NCI-H1417 (cell line): Measurements from ENCODE around the gene MFAP4.

Source experiments
- DNase-seq, 3 experiments: peaks; one replicate each; lab custom pipeline; 2025; lab: John Stamatoyannopoulos, UW

MFAP4 gene

GRCh38 chr17:19410091-19410490 lies 23.1 kb upstream of the MFAP4 start:
- no peak for DNase-seq

GRCh38 chr17:19409509-19409908 lies 22.5 kb upstream of the MFAP4 start:
- DNase-seq, result no peak

DNA sequence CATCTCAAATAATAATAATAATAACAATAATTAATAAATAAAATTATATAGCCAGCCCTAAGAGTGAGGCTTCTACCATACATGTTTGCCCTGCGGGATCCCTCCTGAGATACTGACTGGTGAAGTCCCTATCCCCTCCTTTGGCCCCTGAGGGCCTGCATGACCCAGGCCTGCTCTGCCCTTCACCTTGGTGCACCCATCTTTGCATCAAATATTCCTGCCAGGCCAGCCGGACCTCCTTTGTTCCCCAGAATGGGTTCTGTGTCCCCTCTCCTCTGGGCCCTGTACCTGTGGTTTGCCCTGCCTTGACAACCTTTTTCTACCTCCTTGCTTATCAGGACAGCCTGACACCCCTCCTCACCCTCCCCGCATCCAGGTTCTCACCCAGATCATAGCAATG lies 22.1 kb upstream of the MFAP4 start:
- DNase-seq, result no peak

DNA sequence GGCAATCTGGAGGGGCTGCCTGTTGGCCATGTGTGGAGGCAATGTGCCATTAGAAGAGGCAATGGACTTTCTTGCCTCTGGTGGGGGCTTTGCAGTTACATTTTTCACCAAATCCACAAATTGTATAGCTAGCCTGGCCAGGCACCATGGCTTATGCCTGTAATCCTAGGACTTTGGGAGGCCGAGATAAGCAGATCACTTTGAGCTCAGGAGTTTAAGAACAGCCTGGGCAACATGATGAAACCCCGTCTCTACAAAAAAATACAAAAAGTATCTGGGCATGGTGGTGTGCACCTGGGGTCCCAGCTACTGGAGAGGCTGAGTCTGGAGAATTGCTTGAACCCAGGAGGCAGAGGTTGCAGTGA lies 21.3 kb upstream of the MFAP4 start:
- DNase-seq, result no peak

DNA sequence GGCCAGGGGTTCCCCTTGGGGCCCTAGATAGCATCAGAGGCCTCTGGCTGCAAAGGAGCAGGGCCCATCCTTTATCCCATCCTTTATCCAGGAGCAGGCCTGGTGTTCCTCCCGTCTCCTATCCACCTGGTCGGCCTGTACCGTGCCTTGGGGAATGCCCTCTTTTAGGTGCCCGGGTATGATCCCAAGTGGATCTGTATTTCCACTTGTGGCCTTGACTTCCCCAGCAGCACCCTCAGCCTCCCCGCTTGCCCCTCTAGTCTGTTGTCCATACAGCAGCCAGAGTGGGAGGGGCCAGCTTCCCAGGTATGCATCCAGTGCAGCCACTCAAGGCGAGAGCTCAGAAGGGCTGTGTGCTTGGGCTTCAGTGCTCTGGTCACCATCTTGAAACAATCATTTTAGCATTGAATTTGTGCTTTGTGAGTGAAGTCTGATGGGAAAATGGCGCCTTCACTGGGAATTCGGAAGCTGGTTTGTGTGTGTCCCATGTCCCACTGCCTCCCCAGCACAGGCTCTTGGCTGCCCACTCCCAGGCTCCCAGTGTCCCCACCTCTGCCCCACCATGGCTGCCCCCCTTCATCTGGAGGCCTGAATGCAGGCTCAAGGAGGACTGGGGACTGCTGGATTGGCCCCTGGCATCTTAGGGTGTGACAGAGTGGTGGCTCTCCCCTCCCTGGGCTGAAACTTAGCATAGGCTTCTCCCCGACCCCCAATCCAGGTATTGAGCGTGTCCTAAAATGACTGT lies 20.8 kb upstream of the MFAP4 start:
- no peak for DNase-seq

- no peak for DNase-seq
These were observed 18.1 kb upstream of the MFAP4 start for GRCh38 chr17:19405114-19405513.

GRCh38 chr17:19404264-19404663 lies 17.3 kb upstream of the MFAP4 start:
- DNase-seq, result no peak

GRCh38 chr17:19403021-19403420 lies 16.0 kb upstream of the MFAP4 start:
- DNase-seq, result no peak

DNA sequence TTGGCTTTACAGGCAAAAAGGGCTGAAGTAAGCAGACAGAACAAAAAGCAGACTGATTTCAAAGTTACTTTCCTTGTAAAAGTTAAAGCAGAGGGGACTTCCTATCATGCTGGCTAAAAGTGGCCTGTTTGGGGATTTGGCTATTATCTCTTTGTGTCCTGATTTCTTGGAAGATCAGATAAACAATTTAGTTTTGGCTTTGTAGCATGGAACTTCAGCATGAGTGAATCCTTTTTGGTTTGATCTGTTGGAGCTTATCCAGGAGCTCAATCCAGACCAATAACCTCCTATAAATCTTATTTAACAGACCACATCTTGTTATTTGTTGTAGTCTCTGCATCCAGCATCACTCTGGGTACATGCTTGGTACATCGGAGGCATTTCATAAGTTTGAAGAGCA lies 15.2 kb upstream of the MFAP4 start:
- no peak for DNase-seq

DNA sequence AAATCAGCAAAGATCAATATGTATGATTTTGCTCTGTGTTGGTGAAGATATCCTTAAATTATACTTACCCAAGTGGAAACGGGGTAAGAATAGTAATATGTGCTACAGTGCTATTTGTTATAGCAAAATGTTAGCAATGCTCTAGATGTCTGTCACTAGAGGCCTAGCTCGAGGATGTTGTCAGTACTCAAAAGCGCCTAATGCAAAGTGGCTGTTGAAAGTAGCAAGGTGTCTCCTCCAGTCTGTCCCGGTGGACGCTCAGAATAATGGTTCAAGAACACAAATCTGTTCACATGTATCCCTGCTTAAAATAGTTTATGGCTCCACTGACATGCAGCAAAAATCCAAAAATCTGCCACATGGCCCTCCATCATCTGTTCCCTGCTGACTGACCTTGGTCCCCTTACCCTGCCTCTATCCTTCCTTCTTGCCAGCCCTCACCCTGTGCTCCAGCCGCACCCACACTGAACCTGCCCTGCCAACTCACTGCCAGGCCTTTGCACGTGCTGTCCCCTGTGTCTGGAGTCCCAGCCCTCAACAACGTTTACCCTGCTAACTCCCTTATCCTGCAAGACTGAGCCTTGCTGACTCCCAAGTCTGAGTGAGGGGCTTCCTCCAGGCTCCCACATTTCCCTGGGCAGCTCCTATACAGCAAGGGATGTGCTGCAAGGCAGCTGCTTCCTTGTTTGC lies 14.5 kb upstream of the MFAP4 start:
- DNase-seq, result no peak

GRCh38 chr17:19399750-19400450 lies 12.9 kb upstream of the MFAP4 start:
- DNase-seq, result no peak

DNA sequence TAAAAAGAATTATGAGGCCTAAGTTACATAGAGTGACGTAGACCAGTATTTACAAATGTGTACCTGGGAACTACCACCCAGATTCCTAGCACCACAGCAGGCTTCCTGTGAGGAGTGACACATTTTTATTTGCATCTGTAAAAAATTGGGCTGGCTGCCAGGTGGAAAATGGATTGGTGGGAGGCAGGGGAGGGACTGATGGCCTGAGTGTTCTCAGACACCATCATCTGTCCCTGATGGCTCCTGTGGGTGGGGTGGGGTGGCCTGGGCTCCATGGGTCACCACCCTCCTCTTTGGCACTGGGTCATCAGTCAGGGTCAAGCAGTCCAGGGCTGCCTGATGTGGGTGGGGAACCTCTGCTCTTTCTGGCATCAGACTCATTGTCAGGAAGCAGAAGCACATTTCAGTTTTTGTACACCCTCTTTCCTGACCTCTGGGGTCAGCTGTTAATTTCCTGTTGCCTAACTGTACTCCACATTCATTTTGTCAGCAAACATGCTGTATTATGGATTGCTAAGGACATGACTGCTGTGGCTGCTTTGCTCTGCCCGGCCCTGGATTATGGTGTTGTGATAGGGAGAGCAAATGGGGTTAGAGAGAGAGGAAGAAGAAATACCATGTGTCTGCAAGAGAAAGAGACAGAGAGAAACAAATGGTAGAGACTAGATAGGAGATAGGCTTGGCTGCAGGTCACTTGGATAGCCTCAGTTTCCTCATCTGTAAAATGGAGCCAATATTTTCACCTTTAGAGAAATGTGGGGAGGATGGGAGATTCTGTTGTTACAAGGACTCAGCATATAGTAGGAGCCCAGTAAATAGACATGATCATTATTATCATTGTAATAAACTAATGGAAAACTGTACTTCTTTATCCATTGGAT lies 11.6 kb upstream of the MFAP4 start:
- peak in 2 of 3 experiments; percentile 34 to 76 for DNase-seq

DNA sequence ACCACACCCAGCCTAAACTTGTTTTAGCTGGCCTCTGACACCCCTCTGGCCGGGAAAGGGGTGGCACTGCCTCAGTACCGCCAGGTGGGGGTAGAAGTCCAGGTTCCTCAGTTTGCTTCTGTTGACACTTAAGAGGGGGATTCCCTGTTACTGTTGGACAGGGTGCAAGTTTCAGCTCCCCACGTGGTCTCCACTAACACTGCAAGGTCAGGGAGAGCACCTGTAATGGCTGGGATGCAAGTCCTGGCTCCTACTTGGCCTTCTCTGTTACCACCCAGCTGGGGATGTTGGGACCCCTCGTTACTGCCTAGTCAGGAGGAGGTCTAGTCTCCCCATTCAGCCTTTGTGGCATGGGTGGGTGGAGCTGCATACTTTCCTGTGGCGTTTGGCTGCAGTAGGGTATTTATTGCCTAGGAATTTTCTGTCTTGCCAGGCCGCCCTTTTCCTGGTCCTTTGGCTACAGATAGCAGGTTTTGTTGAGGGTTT lies 10.6 kb upstream of the MFAP4 start:
- no peak for DNase-seq

- no peak for DNase-seq
These were observed 5.3 kb upstream of the MFAP4 start for GRCh38 chr17:19392303-19392702.

DNA sequence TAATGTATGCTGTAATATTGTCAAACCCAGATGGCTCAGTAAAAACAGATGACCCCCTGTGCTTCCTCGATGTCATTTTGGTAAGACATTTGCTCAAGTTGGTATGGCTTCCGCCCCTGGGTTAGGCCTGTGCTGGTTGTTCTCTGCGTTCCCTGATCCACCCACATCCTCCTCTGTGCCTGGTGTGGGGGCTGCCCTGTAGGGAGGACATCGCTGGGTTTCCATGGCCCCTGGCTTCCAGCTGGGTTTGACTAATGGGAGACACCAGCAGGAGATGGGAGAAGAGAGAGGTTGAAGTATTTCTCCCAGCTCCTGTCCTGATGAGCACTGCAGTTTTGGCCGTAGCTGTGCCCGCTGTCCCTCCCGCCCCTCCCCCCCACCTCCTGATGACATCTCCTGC lies 4.4 kb upstream of the MFAP4 start:
- no peak for DNase-seq

GRCh38 chr17:19390951-19391350 lies 4.0 kb upstream of the MFAP4 start:
- DNase-seq, result no peak

DNA sequence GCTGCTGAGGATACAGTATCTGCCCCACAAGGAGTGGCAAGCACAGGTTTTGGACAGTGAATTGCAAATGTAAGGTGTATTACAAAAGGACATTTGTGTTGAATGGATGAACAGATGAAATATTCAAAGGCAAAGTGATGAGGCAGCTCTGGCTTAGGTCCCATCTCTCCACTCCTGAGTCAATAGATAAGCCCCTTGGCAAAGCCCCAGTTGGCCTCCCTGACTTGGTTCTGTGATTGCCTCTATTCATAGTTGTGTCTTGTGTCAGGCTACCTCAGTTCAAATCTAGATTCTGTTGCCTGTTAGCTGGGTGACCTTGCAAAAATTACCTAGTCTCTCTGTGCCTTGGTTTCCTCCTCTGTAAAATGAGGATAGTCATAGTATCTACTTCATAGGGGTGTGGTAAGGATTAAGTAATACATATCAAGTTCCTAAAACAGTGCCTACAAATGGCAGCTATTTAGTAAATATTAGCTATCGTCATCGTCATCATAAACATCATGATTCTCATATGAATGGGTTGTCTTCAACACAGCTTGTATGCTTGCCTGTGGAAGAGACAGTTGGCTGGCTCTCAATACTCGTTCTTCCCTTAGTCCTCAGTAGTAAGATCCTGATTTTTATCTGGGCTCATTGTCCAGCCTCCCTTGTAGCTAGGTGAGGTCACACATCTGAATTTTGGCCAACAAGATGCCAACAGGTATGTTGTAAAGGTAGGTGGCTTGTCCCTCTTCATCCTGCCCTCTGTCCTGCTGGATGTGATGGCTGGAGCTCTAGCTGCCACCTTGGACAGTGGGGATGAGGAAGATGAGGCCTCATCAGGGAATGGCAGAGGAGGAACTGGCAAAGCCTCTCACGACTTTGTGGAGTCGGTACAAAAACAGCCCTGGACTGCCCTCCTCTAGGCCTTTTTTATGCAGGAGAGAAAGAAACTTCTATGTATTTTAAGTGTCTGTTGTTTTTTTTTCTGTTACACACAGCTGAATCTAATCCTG lies 2.1 kb upstream of the MFAP4 start:
- DNase-seq, result no peak

DNA sequence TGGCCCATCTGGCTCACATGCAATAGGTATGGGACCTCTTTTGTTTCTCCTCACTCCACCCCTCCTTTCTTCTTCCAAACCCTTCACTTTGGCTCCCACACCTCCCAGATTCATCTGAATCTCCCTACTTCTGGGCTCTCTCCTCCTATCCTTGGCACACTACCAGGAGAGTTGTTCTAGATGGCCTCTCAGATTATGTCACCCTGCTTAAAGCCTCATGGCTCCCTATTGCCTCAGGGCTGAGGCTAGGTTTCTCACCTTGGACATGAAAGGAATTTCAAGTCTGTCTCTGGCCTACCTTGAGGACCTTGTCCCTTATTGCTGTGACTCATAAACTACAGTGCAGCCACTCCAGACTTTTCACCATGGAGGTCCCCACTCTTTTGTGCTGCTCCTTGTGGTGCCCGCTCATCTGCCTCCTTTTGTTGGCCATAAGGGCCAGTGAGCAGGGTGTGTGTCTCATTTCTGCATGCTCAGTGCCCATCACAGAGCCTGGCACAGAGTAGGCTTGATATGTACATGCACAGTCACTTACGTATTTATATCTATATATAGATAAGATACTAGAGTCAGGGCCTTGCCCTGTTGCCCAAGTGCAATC lies 1.0 kb upstream of the MFAP4 start:
- peak in 1 of 3 experiments; percentile 45 for DNase-seq

- peak in 1 of 3 experiments; percentile 16 for DNase-seq
These were observed 700 bp downstream of the MFAP4 start for GRCh38 chr17:19386051-19386929.
